GM15510 (cell line): Measurements from ENCODE around the gene KRTAP10-11.
"Not testable (repeated sequence)": the region's sequence is repeated elsewhere in the genome, so short reads cannot be mapped to it uniquely, and the experiment has no call there.

Source experiments
- POLR2A ChIP-seq: IDR thresholded peaks from 3 replicates; pipeline ENCODE4 v1.6.1; 2011; ENCODE audit warnings: borderline replicate concordance; ENCODE audit not compliant: insufficient read length; ENCODE audit errors: extremely low read depth

Gene KRTAP10-11

GRCh38 chr21:44646366-44647221 is at the start of gene KRTAP10-11:
Gene KRTAP10-11, plus strand, starts transcription at chr21:44646414. Its CDS starts 45 bp downstream, at chr21:44646459.
- TF ChIP-seq POLR2A, result not testable (repeated sequence)

- no peak for TF ChIP-seq POLR2A
Measured at GRCh38 chr21:44598061-44598460, 48.2 kb upstream of the KRTAP10-11 start.

GRCh38 chr21:44599264-44600029 is 46.8 kb upstream of the KRTAP10-11 start:
- TF ChIP-seq POLR2A, result no peak

- not testable (repeated sequence) for TF ChIP-seq POLR2A
Measured at GRCh38 chr21:44600118-44600978, 45.9 kb upstream of the KRTAP10-11 start, which contains the start of gene KRTAP10-7. Gene KRTAP10-7, plus strand, starts transcription at chr21:44600597. Its CDS starts 25 bp downstream, at chr21:44600622.

- TF ChIP-seq POLR2A, result no peak
Measured at GRCh38 chr21:44601596-44602462, 44.4 kb upstream of the KRTAP10-11 start.

- TF ChIP-seq POLR2A, result no peak
Measured at GRCh38 chr21:44602463-44602850, 43.8 kb upstream of the KRTAP10-11 start.

- no peak for TF ChIP-seq POLR2A
Measured at GRCh38 chr21:44603109-44603875, 42.9 kb upstream of the KRTAP10-11 start.

- no peak for TF ChIP-seq POLR2A
Measured at GRCh38 chr21:44603911-44604310, 42.3 kb upstream of the KRTAP10-11 start.

GRCh38 chr21:44606495-44606894 is 39.7 kb upstream of the KRTAP10-11 start:
- no peak for TF ChIP-seq POLR2A

GRCh38 chr21:44609193-44609592 is 37.0 kb upstream of the KRTAP10-11 start:
- no peak for TF ChIP-seq POLR2A

GRCh38 chr21:44611551-44611950 is 34.7 kb upstream of the KRTAP10-11 start:
- TF ChIP-seq POLR2A, result no peak

GRCh38 chr21:44612029-44612486 is 34.2 kb upstream of the KRTAP10-11 start, which contains the start of gene KRTAP10-8:
Gene KRTAP10-8, plus strand, starts transcription at chr21:44612079. Its CDS starts 22 bp downstream, at chr21:44612101.
- no peak for TF ChIP-seq POLR2A
